GM21529 (cell line): ENCODE data around the gene ST3GAL2.
"Not testable (repeated sequence)": the region's sequence is repeated elsewhere in the genome, so short reads cannot be mapped to it uniquely, and the experiment has no call there.

Experiments used
- ATAC-seq: cut with Tn5 transposase; IDR thresholded peaks from one replicate; pipeline ENCODE4 v1.9.1; 2021; ENCODE audit not compliant: unreplicated experiment

Gene ST3GAL2

GRCh38 chr16:70342016-70342415 is 96.9 kb downstream of the ST3GAL2 start:
- ATAC-seq = no peak

GRCh38 chr16:70341600-70341999 is 97.3 kb downstream of the ST3GAL2 start:
- no peak for ATAC-seq

- ATAC-seq = no peak
Measured at GRCh38 chr16:70337814-70338213, 101.1 kb downstream of the ST3GAL2 start.

- not testable (repeated sequence) for ATAC-seq
Measured at GRCh38 chr16:70332728-70333127, 106.2 kb downstream of the ST3GAL2 start.

GRCh38 chr16:70331588-70332358 is 107.1 kb downstream of the ST3GAL2 start:
- no peak for ATAC-seq

- ATAC-seq = no peak
Measured at GRCh38 chr16:70331091-70331490, 107.8 kb downstream of the ST3GAL2 start.
